ENCODE measurements around the gene OBSL1. TPM values are rescaled to one million over a fixed set of nuclear protein-coding genes. Genes with fewer than 3 reads are reported as not detected.
A peak's percentile ranks its signal among the peaks of the same experiment; 100 is the strongest.

Gene OBSL1
- total RNA-seq (100 to 1,000 TPM in 1 of 4 donors, 10 to 100 TPM in 3; 38.7 to 134 (median 68.0) TPM), polyA plus RNA-seq (10 to 100 TPM; 10.3 to 35.9 (median 22.1) TPM)
- long read RNA-seq, donor 1, full-length matches to known transcripts: 22 of 107 reads
- long read RNA-seq, donor 1, partial matches to known transcripts: 56 of 107 reads
- long read RNA-seq, donor 1, other reads (novel, unspliced or antisense): 29 of 107 reads
- long read RNA-seq, donor 2, full-length matches to known transcripts: 46 of 119 reads
- long read RNA-seq, donor 2, partial matches to known transcripts: 48 of 119 reads
- long read RNA-seq, donor 2, other reads (novel, unspliced or antisense): 25 of 119 reads

DNA sequence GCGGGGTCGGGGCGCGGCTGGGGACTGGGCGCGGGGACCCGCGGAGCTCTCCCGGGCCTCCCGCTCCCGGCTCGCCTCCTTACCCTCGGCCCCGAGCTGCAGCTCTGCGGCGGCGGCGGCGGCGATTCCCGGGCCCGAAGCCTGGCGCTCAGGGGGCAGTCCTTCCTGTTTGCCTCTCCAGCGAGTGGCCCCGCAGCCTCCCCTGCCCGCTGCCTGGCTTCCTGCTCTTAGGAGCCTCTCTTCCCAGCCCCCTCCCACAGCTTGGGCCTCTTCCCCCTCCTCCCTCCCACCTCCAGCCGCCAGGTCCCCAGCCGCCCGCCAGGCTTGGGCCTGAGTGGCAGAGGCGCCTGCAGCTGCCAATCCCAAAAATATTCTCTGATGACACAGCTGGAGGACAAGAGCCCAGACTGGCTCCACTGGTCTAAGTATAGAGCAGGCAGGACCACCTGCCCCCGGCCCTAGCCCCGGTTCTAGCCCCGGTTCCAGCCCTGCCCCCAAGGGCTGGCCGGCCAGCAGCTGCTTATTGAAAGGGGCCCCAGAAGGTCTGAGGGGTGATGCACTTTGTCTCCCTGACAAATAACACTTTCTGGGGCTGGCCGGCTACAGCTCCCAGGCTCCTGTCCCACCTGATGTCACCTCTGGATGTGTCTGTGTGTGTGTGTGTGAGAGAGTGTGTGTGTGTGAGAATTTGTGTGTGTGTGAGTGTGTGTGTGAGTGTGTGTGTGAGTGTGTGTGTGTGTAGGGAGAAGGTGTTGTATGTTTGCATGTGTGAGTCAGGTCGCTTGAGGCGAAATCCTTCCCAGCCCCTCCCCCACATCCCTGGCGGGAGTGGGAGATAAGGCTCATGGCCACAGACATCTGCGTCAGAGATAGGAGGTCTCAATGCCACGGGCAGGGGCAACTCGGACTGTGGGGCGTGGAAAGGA lies at the start of gene OBSL1:
TSS of gene OBSL1 (minus strand) at position 229 of the 926 bp plus-strand sequence. CDS start 307 bp downstream, outside the sequence.
- ATAC-seq (peak; percentile 86 to 91 (median 90)), DNase-seq (peak; percentile 78 to 92)
- Histone ChIP-seq H3K9me3 (no peaks in the 10 kb centered on the region), H3K27ac (peak within 1 kb of the TSS; percentile 93), H3K36me3 (ENCODE audit: insufficient read depth in 1 of 2, low read depth in 1 of 2) (peaks cover 0 to 20% of the 10 kb centered on the region in 2 donors), H3K4me3 (peak within 1 kb of the TSS; percentile 81), H3K27me3 (ENCODE audit: insufficient read depth in 3 of 3, low read length in 2 of 3) (no peaks in the 10 kb centered on the region), H3K4me1 (peaks cover 9% of the 10 kb centered on the region)
- 7 to 11% (median 7%) methylated on average over 28 to 42 of the region's 42 CpGs for WGBS, 3 donors
- TF ChIP-seq, protein P1, sequence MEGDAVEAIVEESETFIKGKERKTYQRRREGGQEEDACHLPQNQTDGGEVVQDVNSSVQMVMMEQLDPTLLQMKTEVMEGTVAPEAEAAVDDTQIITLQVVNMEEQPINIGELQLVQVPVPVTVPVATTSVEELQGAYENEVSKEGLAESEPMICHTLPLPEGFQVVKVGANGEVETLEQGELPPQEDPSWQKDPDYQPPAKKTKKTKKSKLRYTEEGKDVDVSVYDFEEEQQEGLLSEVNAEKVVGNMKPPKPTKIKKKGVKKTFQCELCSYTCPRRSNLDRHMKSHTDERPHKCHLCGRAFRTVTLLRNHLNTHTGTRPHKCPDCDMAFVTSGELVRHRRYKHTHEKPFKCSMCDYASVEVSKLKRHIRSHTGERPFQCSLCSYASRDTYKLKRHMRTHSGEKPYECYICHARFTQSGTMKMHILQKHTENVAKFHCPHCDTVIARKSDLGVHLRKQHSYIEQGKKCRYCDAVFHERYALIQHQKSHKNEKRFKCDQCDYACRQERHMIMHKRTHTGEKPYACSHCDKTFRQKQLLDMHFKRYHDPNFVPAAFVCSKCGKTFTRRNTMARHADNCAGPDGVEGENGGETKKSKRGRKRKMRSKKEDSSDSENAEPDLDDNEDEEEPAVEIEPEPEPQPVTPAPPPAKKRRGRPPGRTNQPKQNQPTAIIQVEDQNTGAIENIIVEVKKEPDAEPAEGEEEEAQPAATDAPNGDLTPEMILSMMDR (IDR thresholded peaks at IDR 0.05): no peak
- intact Hi-C loops (cut with DNase I): no loop called here

DNA sequence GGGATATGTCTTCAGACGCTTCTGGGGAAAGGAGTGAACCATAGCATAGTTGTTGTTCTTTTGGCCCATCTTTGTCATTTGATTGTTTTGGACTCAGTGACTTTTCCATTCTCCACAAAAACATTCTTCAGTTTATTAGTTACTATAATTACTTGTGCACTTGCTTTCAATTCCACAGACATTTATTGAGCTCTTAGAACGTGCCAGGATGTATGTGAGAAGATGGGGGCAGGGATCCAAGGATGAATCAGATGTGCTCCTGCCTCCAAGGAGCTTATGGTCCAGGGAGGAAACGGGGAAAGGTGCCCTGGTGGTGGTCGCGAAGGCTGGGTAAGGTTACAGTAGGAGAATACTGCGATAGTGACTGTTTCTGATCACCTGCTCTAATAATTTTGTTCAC lies 49.2 kb upstream of the OBSL1 start:
- Histone ChIP-seq H3K27ac (no peak overlapping the region), H3K27me3 (ENCODE audit: insufficient read depth in 3 of 3, low read length in 2 of 3) (no peaks in the 10 kb centered on the region), H3K9me3 (no peaks in the 10 kb centered on the region), H3K4me3 (no peak overlapping the region), H3K36me3 (ENCODE audit: insufficient read depth in 1 of 2, low read depth in 1 of 2) (peaks cover 0 to 7% of the 10 kb centered on the region in 2 donors), H3K4me1 (no peaks in the 10 kb centered on the region)
- DNase-seq (no peak), ATAC-seq (no peak)
- TF ChIP-seq, protein P1 (IDR thresholded peaks at IDR 0.05): no peak
- WGBS, 3 donors: 77 to 86% (median 77%) methylated on average over 6 of the region's 6 CpGs
- intact Hi-C loops (cut with DNase I): no loop called here

DNA sequence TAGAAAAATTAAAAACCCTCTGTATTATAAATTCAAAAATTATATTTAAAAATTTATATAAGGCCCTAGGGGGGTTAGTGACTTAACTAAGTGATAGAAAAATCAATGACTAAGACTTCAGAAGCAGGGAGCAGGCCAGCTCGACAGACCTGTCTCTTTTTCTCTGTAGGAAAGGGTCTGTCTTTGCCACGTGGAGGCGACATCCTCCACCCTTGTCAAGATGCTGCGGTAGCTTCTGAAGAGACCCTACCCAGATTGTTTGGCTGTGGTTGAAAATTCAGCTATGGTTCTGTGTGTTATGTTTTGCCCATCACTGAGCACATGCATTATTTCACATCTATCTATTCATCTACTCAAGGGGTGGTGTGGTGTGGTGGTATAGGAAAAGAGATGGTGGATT lies 47.9 kb upstream of the OBSL1 start:
- H3K27me3 ChIP-seq (ENCODE audit: insufficient read depth in 3 of 3, low read length in 2 of 3): no peaks in the 10 kb centered on the region

DNA sequence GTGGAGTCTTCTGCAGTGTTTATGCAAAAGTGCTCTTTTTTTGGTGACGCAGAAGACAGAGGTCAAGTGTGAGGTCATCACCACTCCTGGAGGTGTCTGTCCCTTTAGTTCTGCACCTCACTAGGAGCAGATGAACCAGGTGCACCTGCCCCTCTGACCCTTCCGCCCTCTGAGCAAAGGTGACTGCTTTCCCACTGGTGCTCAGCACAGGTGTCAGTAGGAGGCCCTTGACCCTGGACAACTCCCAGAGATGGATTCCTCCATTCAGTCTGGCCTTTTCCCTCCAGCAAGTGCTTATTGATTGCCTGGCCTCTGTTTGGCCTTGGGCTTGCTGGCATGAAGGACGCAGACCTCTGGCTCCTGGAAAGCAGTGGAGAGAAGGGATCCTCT lies 47.4 kb upstream of the OBSL1 start:
- Histone ChIP-seq H3K9me3 (no peaks in the 10 kb centered on the region), H3K4me1 (no peaks in the 10 kb centered on the region), H3K36me3 (ENCODE audit: insufficient read depth in 1 of 2, low read depth in 1 of 2) (peaks cover 0 to 23% of the 10 kb centered on the region in 2 donors), H3K27ac (no peak overlapping the region), H3K4me3 (no peak overlapping the region), H3K27me3 (ENCODE audit: insufficient read depth in 3 of 3, low read length in 2 of 3) (no peaks in the 10 kb centered on the region)
- DNase-seq: no peak
- TF ChIP-seq, protein P1 (IDR thresholded peaks at IDR 0.05): no peak
- intact Hi-C loops (cut with DNase I): no loop called here
- no peak for ATAC-seq
- 75 to 87% (median 86%) methylated on average over 3 of the region's 3 CpGs for whole genome bisulfite sequencing, 3 donors

More for the DNA sequence above, 47.9 kb upstream of the OBSL1 start:
- peaks cover 0 to 18% of the 10 kb centered on the region in 2 donors for H3K36me3 ChIP-seq (ENCODE audit: insufficient read depth in 1 of 2, low read depth in 1 of 2)
- WGBS, 3 donors: 64 to 75% (median 68%) methylated on average over 4 of the region's 4 CpGs
- no peak overlapping the region for H3K4me3 ChIP-seq
- TF ChIP-seq, protein P1 (IDR thresholded peaks at IDR 0.05): no peak
- ATAC-seq: no peak
- H3K4me1 ChIP-seq: no peaks in the 10 kb centered on the region
- intact Hi-C loops (cut with DNase I): no loop called here
- no peak overlapping the region for H3K27ac ChIP-seq
- no peaks in the 10 kb centered on the region for H3K9me3 ChIP-seq
- no peak for DNase-seq

Data from psoas muscle (tissue), 8 donors.